Kidney epithelial cell (primary cell): ENCODE results near the gene RTP1. TPM values are rescaled to one million over a fixed set of nuclear protein-coding genes. Genes with fewer than 3 reads are reported as not detected.
"Not testable (repeated sequence)": the region's sequence is repeated elsewhere in the genome, so short reads cannot be mapped to it uniquely, and the experiment has no call there.

ENCODE experiments used
- DNase-seq: peaks from one replicate; pipeline ENCODE4 v3.0.0-alpha.2; 2010; ENCODE audit warnings: low read depth
- H3K27me3 ChIP-seq: 2 replicates; pipeline ENCODE4 v1.6.0; 2011; ENCODE audit warnings: low read length; ENCODE audit not compliant: control insufficient read depth, insufficient read depth
- H3K36me3 ChIP-seq: 2 replicates; pipeline ENCODE4 v1.5.1; 2011; ENCODE audit warnings: low read length; ENCODE audit not compliant: control insufficient read depth, insufficient read depth
- H3K4me3 ChIP-seq: 2 replicates; pipeline ENCODE4 v1.5.1; 2011; ENCODE audit warnings: low read depth, mild to moderate bottlenecking, control low read depth, low read length
- CTCF ChIP-seq: IDR thresholded peaks from 2 replicates; pipeline ENCODE4 v1.5.1; 2011; ENCODE audit warnings: mild to moderate bottlenecking, moderate library complexity, low read length, control low read depth, inconsistent platforms; ENCODE audit not compliant: insufficient read depth, poor library complexity, severe bottlenecking
- total RNA-seq: library from RNA; depleted of rRNA; stranded (reverse); fragments of >200 nt; gene quantifications from 2 replicates; pipeline ENCODE4 v1.2.3, GENCODE V29; 2015

Gene RTP1
- total RNA-seq, 1 donor from 2014 or later, result not detected

- TF ChIP-seq CTCF, result no peak
- H3K4me3 ChIP-seq, result no peak overlapping the region
Observed at GRCh38 chr3:187198490-187198889, 1.2 kb downstream of the RTP1 start.

GRCh38 chr3:187199463-187200050 lies 2.3 kb downstream of the RTP1 start:
- not testable (repeated sequence) for DNase-seq, H3K36me3 ChIP-seq, H3K4me3 ChIP-seq, H3K27me3 ChIP-seq

More at GRCh38 chr3:187198490-187198889, 1.2 kb downstream of the RTP1 start:
- Histone ChIP-seq H3K36me3 (no peaks in the 10 kb centered on the region), H3K27me3 (no peaks in the 10 kb centered on the region)
- no peak for DNase-seq

- Histone ChIP-seq H3K4me3 (no peak overlapping the region), H3K27me3 (no peaks in the 10 kb centered on the region), H3K36me3 (no peaks in the 10 kb centered on the region)
- TF ChIP-seq CTCF, result no peak
- DNase-seq, result no peak
Observed at GRCh38 chr3:187205683-187206082, 8.4 kb downstream of the RTP1 start.

GRCh38 chr3:187207062-187207461 lies 9.8 kb downstream of the RTP1 start:
- no peaks in the 10 kb centered on the region for H3K36me3 ChIP-seq
- TF ChIP-seq CTCF, result no peak
- H3K27me3 ChIP-seq, result no peaks in the 10 kb centered on the region
- no peak overlapping the region for H3K4me3 ChIP-seq
- no peak for DNase-seq

- H3K27me3 ChIP-seq, result no peaks in the 10 kb centered on the region
- TF ChIP-seq CTCF, result no peak
- DNase-seq, result no peak
- H3K4me3 ChIP-seq, result no peak overlapping the region
- no peaks in the 10 kb centered on the region for H3K36me3 ChIP-seq
Observed at GRCh38 chr3:187207624-187208023, 10.3 kb downstream of the RTP1 start.

- Histone ChIP-seq H3K4me3 (no peak overlapping the region), H3K36me3 (no peaks in the 10 kb centered on the region), H3K27me3 (no peaks in the 10 kb centered on the region)
- TF ChIP-seq CTCF, result no peak
- no peak for DNase-seq
Observed at GRCh38 chr3:187208159-187208558, 10.9 kb downstream of the RTP1 start.
